Fibroblast of the conjunctiva (primary cell): ENCODE data around the gene EPOP.

ENCODE experiments used
- DNase-seq: peaks from one replicate; pipeline ENCODE4 v3.0.0-alpha.2; 2010; ENCODE audit warnings: low read depth

The EPOP gene

DNA sequence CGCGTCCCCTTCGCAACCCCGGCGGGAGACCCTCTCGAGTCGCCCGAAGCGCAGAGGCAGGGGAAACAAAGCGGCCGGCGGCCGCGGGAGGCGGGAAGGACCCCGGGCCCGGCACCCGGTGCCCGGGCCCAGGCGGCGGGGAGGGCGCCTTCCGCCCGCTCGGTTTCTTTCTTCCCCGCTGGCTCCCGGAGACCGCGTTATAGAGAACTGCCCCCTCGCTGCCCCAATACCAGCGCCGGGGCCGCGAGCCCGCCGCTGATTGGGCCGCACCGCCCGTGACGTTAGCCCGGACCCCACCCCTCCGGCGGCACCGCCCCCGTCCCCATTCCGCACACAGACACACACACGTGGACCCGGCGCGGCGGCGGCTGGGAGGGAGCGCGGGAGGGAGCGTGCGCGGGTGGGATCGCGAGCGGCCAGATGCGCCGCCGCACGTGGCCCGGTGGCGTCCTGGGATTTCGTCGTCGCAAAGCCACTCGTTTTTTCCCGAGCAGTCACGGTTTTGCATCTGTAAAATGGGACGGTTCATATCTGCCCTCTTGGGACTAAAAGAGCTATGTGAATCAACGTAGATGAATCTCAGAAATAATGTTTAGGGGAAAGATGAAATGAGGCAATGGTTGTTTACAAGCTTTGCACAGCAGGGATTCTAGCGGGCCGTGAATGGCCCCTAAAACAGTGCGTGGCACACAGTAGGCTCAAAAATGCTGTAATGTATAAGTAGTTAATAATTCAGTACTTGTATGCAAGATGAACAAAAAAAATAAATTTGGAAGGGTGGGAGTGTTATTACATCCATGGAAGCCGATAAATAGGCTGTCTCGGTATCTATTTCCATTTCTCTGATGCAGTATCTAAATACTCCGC lies at the start of gene EPOP:
EPOP (minus strand) TSS at position 209 of the 867 bp plus-strand sequence. CDS start 462 bp downstream, outside the sequence.
- peak; percentile 43 for DNase-seq

DNA sequence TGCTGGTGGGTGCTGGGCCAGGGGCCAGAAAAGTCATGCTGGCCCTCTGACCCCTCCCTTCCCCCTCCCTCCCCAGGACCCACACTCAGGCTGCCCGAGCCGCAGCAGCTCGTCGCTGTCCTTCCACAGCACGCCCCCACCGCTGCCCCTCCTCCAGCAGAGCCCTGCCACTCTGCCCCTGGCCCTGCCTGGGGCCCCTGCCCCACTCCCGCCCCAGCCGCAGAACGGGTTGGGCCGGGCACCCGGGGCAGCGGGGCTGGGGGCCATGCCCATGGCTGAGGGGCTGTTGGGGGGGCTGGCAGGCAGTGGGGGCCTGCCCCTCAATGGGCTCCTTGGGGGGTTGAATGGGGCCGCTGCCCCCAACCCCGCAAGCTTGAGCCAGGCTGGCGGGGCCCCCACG lies 47.0 kb upstream of the EPOP start:
- no peak for DNase-seq

DNA sequence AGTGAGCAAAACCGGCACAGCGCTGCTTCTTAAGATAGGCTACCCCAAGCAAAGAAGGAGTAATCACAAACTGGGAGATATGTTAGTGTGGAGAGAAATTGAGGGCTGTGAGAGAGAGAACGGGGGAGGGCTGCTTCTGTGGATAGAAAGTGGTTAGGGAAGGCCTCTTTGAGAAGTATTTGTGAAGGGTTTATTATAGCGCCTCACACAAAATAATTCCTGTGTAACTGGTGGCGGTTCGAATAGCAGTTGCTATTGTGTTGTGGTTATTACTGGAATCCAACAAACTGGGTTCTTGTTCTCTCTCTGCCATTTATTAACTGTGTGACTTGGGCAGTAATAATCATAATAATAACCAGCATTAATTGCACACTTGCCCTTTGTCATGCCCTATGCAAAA lies 46.2 kb upstream of the EPOP start:
- no peak for DNase-seq

DNA sequence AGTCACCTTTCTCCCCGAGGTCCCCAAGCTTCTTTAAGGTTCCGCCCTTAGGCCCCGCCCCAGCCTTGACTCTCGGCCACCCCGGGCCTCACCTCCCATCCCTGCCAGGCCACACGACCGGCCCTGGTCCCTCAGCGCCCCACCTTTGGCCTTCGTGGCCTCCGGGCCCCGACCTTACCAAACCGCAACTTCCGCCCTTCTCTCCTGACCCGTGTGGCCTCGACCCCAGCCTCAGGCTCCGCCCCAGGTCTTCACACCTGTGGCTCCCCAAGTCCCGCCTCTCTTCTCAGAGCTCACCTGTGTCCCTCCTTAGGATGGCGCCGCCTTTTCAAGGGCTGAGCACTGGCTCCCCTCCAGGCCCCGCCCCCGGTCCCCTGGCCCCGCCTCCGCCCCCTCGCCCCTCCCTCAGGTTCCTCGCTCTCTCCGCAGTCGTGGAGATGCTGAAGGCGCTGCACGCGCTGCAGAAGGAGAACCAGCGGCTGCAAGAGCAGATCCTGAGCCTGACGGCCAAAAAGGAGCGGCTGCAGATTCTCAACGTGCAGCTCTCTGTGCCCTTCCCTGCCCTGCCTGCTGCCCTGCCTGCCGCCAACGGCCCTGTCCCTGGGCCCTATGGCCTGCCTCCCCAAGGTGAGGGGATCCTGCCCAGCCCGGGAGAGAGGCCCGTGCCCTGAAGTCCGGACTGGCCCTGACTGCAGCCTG lies 45.3 kb upstream of the EPOP start:
- DNase-seq = no peak

DNA sequence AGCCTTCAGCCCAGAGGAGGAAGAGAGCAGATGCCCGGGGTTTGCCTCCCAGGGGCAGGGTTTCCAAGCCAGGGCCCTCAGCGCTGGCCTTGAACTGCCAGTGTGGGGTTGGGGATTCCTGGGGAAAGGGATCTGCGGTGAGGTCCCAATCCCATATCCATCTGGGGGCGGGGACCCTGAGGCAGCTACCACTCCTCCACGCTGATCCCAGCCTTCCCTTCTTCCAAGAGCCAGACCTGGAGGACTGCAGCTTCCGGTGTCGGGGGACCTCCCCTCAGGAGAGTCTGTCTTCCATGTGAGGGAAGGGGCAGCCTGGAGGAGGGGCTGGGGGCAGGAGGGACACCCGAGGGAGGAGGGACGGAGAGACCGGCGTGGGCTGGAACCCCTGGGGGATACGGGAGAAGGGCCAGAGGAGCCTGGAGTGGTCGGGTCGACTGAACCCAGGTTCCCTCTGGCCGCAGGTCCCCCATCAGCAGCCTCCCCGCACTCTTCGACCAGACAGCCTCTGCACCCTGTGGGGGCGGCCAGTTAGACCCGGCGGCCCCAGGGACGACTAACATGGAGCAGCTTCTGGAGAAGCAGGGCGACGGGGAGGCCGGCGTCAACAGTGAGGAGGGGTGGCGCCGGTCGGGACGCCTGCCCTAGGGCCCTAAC lies 44.7 kb upstream of the EPOP start:
- DNase-seq = no peak

DNA sequence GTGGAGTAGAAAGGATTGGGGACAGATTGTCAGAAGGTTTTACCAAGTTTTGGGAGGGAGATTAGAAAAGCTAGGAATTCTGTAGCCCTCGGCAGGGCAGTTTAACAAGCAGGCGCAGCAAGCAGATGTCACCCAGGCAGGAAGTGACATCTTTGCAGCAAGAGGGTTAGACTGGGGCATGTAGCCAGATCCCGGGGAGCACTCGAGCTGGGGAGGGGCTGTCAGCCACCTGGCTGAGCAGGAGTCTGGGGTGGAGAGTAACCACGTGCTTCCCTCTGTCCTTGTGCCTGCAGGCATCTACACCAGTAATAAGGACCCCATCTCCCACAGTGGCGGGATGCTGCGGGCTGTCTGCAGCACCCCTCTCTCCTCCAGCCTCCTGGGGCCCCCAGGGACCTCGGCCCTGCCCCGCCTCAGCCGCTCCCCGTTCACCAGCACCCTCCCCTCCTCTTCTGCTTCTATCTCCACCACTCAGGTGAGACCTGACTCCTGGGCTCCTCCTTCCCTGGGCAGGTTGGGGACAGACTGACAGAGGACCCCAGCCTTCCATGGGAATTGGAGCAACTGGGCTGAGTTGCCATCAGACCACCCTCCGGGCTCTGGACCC lies 42.5 kb upstream of the EPOP start:
- no peak for DNase-seq

DNA sequence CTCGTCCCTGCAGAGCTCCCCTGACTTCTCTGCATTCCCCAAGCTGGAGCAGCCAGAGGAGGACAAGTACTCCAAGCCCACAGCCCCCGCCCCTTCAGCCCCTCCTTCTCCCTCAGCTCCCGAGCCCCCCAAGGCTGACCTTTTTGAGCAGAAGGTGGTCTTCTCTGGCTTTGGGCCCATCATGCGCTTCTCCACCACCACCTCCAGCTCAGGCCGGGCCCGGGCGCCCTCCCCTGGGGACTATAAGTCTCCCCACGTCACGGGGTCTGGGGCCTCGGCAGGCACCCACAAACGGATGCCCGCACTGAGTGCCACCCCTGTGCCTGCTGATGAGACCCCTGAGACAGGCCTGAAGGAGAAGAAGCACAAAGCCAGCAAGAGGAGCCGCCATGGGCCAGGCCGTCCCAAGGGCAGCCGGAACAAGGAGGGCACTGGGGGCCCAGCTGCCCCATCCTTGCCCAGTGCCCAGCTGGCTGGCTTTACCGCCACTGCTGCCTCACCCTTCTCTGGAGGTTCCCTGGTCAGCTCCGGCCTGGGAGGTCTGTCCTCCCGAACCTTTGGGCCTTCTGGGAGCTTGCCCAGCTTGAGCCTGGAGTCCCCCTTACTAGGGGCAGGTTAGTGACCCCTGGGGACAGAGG lies 41.7 kb upstream of the EPOP start:
- no peak for DNase-seq

DNA sequence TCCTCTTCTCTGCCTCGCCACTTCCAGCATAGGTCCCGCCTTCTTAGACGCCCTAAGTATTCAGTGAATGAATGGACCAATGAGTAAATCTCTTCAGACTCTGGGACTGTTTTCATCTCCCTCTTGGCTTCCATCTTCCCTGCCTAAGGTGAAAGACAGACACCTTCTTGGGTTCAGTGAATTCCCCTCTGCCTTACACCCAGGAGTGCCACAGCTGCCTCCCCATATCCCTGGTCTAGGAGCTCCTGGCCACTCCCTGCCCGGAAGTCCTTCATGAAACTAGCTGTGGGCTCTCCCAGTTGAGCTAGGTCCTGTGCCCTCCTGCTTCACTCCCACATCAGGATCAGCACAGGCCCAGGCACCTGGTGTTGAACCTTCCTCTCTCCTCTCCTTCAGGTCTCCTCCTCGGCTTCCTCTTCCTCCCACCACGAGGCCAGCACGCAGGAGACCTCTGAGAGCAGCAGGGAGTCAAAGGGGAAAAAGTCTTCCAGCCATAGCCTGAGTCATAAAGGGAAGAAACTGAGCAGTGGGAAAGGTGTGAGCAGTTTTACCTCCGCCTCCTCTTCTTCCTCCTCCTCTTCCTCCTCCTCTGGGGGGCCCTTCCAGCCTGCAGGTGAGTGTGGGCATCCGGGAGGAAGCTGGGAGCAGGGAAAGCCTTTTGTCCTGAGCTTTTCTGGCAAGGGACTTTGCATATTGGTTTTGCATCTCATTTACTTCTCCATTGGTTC lies 40.6 kb upstream of the EPOP start:
- no peak for DNase-seq

DNA sequence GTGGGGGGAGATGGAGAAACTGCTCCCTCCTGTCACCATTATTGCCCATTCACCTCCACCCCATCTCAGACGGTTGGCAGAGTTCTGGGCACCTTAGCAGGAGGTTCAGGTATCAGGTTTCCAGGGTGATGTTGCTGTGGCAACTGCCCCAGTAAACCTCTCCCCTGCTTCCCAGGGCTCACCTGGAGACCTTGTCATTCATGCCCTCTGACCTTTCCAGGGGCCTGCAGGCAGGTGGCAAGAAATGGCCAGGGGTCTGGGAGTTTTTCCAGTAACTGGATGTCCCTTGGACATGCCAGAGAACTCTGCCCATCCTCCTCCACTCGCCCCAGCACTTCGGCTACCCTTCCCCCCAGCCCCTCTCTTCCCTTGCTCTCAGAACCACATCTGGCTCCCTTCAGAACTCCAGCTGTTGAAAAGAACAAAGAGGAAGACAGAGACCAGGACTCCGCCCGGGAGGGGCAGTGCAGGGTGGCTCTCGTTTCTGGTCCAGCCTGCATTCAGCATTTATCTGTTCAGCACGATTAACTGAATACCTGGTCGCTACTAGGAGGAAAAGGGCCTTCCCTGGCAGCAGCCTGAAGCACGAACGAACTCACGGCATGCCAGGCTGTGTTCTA lies 38.8 kb upstream of the EPOP start:
- DNase-seq = no peak

DNA sequence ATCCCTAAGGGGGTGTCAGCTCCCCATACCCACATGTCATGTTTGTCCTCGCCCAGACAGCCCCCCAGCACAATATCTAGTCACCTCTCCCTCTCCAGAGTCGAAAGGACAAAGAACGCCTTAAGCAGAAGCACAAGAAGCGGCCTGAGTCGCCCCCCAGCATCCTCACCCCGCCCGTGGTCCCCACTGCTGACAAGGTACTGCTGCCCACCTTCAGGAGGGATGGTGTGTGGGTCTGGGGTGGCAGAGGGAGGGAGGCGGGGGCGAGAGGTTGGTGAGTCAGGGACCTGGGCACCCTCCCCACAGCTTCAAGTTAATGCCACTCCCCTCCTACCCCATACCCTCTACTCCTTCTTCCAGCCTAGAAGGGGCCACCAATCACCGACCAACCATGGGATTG lies 37.8 kb upstream of the EPOP start:
- DNase-seq = no peak

DNA sequence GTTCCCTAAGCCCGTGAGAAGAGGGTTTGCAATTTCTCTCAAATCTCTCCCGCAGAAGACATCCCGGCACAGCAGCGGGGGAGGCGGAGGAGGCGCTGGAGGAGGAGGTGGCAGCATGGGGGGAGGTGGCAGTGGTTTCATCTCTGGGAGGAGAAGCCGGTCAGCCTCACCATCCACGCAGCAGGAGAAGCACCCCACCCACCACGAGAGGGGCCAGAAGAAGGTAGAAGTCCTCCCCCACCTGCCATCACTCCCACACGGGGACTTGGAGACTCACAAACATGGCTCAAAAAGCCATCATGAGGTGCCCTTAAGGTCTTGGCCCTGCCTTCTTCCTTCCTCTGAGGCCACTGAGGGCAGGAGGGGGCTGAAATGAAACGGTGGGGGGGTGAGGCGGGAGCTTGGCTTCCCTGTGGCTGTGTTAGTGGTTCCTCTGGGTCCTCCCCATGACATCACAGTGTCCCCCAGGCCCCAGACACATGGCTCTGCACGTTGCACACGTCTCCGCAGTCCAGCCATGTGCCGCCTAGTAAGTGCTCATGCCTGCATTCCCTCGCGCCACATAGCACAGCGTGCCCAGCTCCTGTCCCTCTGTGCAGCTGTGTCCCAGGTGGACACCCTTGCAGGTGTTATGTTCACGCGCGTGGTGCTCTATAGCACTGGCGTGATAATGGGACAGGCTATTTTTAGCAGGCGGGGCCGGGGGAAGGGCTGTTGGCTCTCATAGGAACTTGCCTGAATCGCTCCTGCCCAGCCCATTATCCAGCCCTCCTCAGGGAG lies 37.2 kb upstream of the EPOP start:
- no peak for DNase-seq

DNA sequence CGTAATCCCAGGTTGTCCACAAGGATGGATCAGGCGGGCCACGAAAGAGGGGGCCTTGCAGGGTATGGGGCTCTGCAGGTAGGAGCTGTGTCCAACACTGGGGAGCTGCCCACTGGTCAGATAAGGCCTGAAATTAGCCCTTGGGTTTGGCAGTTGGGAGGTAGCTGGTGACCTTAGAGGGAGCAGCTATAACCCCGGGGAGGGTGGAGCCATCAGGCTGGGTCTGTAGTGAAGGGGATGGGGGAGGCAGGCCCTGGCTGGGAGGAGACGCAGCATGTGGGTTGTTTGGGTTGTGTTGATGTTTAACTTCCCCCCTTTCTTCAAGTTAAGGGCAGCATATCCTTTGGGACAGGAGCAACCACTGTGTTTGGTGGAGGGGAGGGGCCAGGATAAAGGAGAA lies 36.2 kb upstream of the EPOP start:
- DNase-seq = no peak

DNA sequence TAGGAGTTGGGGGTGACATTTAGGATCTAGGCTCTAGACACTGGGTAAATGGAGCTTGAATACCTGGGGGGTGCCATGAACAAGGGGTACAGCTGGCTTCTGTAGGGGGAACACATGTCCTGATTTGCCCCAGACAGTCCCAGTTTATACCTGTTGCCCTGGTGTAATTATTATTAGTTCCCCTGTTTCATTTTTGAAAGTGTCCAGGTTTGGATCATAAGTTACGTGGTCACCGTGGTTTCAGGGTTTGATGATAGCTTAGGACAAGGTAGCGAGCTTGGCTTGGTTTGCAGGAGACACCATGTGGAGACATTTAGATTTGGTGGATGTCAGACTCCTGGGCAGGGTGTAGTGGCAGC lies 35.8 kb upstream of the EPOP start:
- DNase-seq = no peak

DNA sequence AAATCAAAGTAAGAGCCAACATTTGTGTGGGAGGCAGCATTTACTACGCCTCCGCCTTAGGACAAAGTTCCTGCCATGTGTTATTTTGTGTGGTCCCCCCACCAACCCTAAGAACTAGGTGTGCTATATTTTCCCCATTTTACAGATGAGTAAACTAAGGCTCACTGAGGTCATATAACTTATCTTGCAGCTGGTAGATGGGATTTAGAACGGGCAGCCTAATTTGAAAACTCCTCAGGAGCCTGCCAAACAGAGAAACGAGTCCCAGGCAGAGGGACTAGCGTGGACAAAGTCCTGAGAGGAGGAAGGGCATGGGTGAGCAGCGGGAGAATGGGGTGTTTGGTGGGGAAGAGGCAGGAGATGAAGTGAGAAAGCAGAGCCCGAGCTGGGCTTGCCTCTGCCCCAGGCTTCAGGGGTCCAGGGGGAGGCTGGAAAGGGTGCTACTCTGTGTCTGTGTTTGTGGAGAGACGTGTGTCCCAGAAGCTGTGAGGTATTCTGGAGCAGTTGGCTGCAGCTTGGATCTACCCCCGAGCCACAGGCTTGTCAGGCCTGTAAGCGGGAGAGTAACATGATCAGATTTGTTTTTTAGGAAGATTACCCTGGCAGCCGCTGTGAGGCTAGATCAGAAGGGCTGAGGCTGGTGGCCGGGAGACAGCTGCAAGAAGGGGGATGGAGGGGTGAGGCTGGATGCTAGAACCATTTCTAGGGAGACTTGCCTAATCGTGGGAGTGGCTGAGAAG lies 35.3 kb upstream of the EPOP start:
- DNase-seq = no peak

DNA sequence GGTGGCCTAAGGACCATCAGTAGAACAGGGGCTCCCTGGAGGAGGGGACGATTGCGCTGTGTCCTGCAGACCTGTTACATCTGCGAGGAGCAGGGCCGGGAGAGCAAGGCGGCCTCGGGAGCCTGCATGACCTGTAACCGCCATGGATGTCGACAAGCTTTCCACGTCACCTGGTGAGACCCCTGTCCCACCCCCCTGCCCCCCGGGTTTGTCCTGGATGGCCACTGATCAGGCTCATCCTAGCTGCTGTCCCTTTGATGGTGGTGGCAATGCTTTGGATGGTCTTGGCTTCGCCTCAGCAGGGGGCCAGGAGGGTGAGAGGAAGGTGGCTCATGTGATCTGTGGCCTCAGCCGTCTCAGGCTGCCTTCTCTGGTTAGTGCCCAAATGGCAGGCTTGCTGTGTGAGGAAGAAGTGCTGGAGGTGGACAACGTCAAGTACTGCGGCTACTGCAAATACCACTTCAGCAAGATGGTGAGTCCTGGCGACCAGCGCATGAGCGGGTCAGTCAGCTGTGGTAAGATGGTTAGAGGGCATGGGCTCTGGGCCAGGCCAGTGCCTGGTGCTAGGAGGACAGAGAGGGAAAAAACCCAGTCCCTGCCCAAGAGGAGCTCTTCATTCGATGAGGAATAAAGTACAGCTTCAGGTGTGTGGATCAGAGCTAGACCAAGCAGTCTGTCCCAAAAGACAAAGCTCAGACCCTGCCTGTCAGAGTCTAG lies 34.5 kb upstream of the EPOP start:
- no peak for DNase-seq

DNA sequence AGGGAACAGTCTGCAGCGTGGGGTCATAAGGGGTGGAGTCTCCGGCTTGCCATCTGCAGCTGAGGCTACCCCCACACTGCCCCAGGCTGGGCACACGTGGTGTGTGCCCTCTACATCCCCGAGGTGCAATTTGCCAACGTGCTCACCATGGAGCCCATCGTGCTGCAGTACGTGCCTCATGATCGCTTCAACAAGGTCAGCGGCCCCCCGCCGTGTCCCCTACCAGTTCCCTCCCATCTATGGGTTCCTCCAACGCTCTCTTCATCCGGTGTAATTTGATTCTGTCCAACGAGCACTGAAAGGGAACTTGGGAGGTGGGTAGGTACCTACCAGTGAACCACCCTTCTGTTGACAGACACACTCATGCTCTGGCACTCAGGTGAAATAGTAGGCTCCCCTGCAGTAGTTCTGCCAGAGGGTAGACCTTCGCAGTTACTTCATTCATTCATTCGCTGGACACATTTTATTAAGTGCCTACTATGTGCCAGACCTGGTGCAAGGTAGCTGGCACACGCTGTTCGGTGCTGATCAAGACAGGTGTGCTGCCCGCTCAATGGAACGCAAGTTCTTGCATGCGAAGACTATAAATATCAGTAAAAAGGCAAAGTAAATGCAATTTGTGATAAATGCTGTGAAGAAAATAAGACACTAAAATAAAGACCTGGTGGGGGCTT lies 33.1 kb upstream of the EPOP start:
- DNase-seq = no peak

DNA sequence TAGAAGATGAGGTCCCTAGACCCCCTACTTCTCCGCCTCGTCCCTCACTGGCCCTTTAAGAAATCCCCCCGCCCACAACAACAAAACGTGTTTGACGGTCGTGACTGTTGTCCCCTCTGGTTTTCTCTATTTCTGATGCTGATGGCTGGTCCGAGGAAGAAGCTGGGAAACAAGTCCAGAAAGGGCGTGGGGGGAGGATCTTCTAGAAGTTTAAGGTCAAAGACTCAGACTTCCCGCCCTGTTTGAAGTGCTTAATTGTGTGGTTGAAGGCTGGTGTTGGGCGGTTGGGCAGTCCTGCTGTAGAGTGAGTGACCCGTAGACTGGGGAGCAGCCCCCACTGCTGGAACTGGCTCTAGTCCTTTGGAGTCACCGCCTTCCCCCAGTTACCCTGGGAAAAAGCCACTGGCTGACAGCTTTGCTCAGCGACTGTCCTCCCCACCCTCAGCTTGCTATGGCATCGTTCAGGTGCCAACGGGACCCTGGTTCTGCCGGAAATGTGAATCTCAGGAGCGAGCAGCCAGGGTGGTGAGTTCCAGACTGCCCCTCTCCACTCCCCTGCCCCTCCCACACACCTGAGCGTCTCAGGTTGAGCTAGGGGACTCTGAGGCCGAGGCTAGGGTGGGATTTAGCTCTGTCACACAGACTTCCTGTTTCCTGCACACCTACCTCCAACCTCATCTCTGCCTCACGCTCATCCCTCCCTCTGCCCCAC lies 31.9 kb upstream of the EPOP start:
- DNase-seq = no peak
